Heart left ventricle (tissue), 16 donors: ENCODE results near the gene FNDC3B. TPM values are rescaled to one million over a fixed set of nuclear protein-coding genes. Genes with fewer than 3 reads are reported as not detected.

ENCODE experiments used
- ATAC-seq, 4 donors: fragments of 200-7000 bp; cut with Tn5 transposase; one replicate each; pipeline ENCODE4 v1.9.1; 2020 to 2022; ENCODE audit warnings: moderate library complexity in 4 of 4, mild to moderate bottlenecking in 3 of 4, moderate number of reproducible peaks in 1 of 4
- DNase-seq, 5 donors: peaks; one replicate each; pipeline ENCODE4 v3.0.0-alpha.2; 2020
- H3K27ac ChIP-seq, 12 donors: fragments of 200-600 bp; sonication (generic) in 4 of 12; one replicate each; pipeline versions ENCODE4 v1.5.0 to v1.8.0; 2016 to 2022; ENCODE audit warnings: mild to moderate bottlenecking in 2 of 12
- H3K27me3 ChIP-seq, 9 donors: fragments of 200-600 bp; sonication (generic) in 2 of 9; one replicate each; pipeline versions ENCODE4 v1.5.1 to v1.8.0; 2016 to 2022; ENCODE audit warnings: mild to moderate bottlenecking in 3 of 9
- H3K36me3 ChIP-seq, 9 donors: fragments of 200-600 bp; sonication (generic) in 2 of 9; one replicate each; pipeline versions ENCODE4 v1.5.0 to v1.8.0; 2018 to 2022; ENCODE audit warnings: mild to moderate bottlenecking in 2 of 9
- H3K4me1 ChIP-seq, 12 donors: fragments of 200-600 bp; sonication (generic) in 4 of 12; one replicate each; pipeline versions ENCODE4 v1.5.0 to v1.8.0; 2016 to 2022; ENCODE audit warnings: mild to moderate bottlenecking in 3 of 12
- H3K4me3 ChIP-seq, 12 donors: fragments of 200-600 bp; sonication (generic) in 4 of 12; one replicate each; pipeline versions ENCODE4 v1.5.0 to v1.8.0; 2017 to 2022; ENCODE audit warnings: mild to moderate bottlenecking in 9 of 12, moderate library complexity in 4 of 12
- H3K9me3 ChIP-seq, 12 donors: fragments of 200-600 bp; sonication (generic) in 4 of 12; one replicate each; pipeline versions ENCODE4 v1.5.0 to v1.8.0; 2016 to 2022; ENCODE audit warnings: mild to moderate bottlenecking in 1 of 12
- CTCF ChIP-seq, 12 donors: fragments of 200-600 bp; sonication (generic) in 4 of 12; IDR thresholded peaks; one replicate each; pipeline versions ENCODE4 v1.5.0 to v1.8.0; 2018 to 2022; ENCODE audit warnings: antibody characterized with exemption in 12 of 12, mild to moderate bottlenecking in 5 of 12
- POLR2A ChIP-seq, 2 donors: fragments of 450-650 bp; IDR thresholded peaks; one replicate each; pipeline ENCODE4 v1.6.1; 2017; ENCODE audit warnings: antibody characterized with exemption in 2 of 2, mild to moderate bottlenecking in 2 of 2, moderate library complexity in 2 of 2
- WGBS, 4 donors: extraction: QIAGEN DNeasy Blood & Tissue Kit in 2 of 4; methylation state at CpG; one replicate each; pipeline versions ENCODE4 v1.1.5 to v1.1.7; 2013 to 2018; 5-methylcytosine and 5-hydroxymethylcytosine counted together
- intact Hi-C, 10 donors: fragments of 100-400 bp; cut with DNase I; formaldehyde crosslinking; loops; one replicate each; pipeline versions ENCODE4 v1.11.1 to v1.14.2; 2022
- polyA plus RNA-seq, 2 donors: library from polyadenylated mRNA; stranded (reverse); fragments of 200-250 nt; gene quantifications; one replicate each; pipeline ENCODE4 v1.2.3, GENCODE V29; 2013
- total RNA-seq, 9 donors: library from RNA; depleted of rRNA in 2 of 9; stranded (reverse); fragments of >200 nt in 2 of 9; fragmentation: NEBNext Ultra II Directional in 3 of 9; extraction: Animal tissue kit (Norgen Biotek cat#: 25700) in 3 of 9; gene quantifications; one replicate each; pipeline versions ENCODE4 v1.1.0 to v1.2.4, GENCODE V29; 2016 to 2023
- donor health status: ischemic (EF 13 %, LVEDD 7.1; RV severe dilation, severe dysfunction).
- donor health status: healthy with polysubstance abuse.
- donor health status: DM: no; HTN: yes; CAD: no.
- donor health status: DM: no; HTN: no; CAD: no.
- donor health status: ischemic (EF 25% LVEDD 6.9; RV normal size, moderate dysfunction).
- donor health status: ischemic (EF 25% LVEDD 5.7; RV mildly dilated, moderate dysfunction).
- donor health status: healthy.
- donor health status: DM: yes; HTN: yes; CAD: no.
- donor health status: ischemic (EF 35%, LVEDD 5.7; RV mildly dilated, moderate dysfunction).
- donor health status: nonischemic (EF 11% LVEDD 7.7; RV severe dilation, severe dysfunction).
- donor health status: DM: yes; HTN: yes; CAD: no.
- donor health status: PGD.
- donor health status: ischemic (EF 29% LVEDD 5.4; RV normal size, mild dysfunction).
- donor health status: nonischemic (EF 23%, LVEDD 6.1; RV moderate dilation, normal function).

Gene FNDC3B
- total and polyA plus RNA-seq, 11 donors: 9.4 to 113 (median 68.2) TPM

GRCh38 chr3:172052405-172052804, 13.0 kb downstream of the FNDC3B start:
- H3K4me1 ChIP-seq: peaks cover 16 to 61% (median 47%) of the 10 kb centered on the region in 12 donors
- ATAC-seq (no peak), DNase-seq (no peak)
- H3K27ac ChIP-seq: peak overlapping the region in 1 of 12 donors; percentile 40
- no peaks in the 10 kb centered on the region for H3K27me3 ChIP-seq
- H3K36me3 ChIP-seq: peaks cover 0 to 44% (median 23%) of the 10 kb centered on the region in 9 donors
- intact Hi-C loops: no loop called here
- TF ChIP-seq CTCF (IDR thresholded peaks at IDR 0.05): no peak
- TF ChIP-seq POLR2A (IDR thresholded peaks at IDR 0.05): no peak
- no peak overlapping the region for H3K4me3 ChIP-seq
- H3K9me3 ChIP-seq: no peaks in the 10 kb centered on the region
- WGBS, 4 donors: 74 to 94% (median 87%) methylated on average over 2 of the region's 2 CpGs

GRCh38 chr3:172054115-172054764, 14.9 kb downstream of the FNDC3B start:
- peak in 3 of 4 donors; percentile 59 to 65 (median 64) for ATAC-seq
- DNase-seq: no peak
- Histone ChIP-seq H3K4me1 (peaks cover 16 to 77% (median 58%) of the 10 kb centered on the region in 12 donors), H3K27me3 (no peaks in the 10 kb centered on the region), H3K4me3 (no peak overlapping the region), H3K27ac (peak overlapping the region in 8 of 12 donors; percentile 4 to 54 (median 16)), H3K9me3 (no peaks in the 10 kb centered on the region), H3K36me3 (peaks cover 0 to 44% (median 23%) of the 10 kb centered on the region in 9 donors)
- 52 to 60% (median 59%) methylated on average over 6 of the region's 6 CpGs for WGBS, 4 donors
- intact Hi-C loops: no loop called here
- TF ChIP-seq POLR2A (IDR thresholded peaks at IDR 0.05): no peak
- no peak for TF ChIP-seq CTCF (IDR thresholded peaks at IDR 0.05)

- no peaks in the 10 kb centered on the region for H3K27me3 ChIP-seq
- whole genome bisulfite sequencing, 4 donors: 55 to 67% (median 61%) methylated on average over 3 of the region's 3 CpGs
- intact Hi-C loops: no loop called here
- peaks cover 0 to 24% (median 8%) of the 10 kb centered on the region in 9 donors for H3K36me3 ChIP-seq
- TF ChIP-seq CTCF (IDR thresholded peaks at IDR 0.05): no peak
- TF ChIP-seq POLR2A (IDR thresholded peaks at IDR 0.05): no peak
- H3K4me1 ChIP-seq: peaks cover 16 to 91% (median 70%) of the 10 kb centered on the region in 12 donors
- ATAC-seq (no peak), DNase-seq (no peak)
- no peaks in the 10 kb centered on the region for H3K9me3 ChIP-seq
- H3K4me3 ChIP-seq: no peak overlapping the region
- peak overlapping the region in 6 of 12 donors; percentile 4 to 44 (median 18) for H3K27ac ChIP-seq
These were observed 17.0 kb downstream of the FNDC3B start for GRCh38 chr3:172056416-172056815.

- Histone ChIP-seq H3K4me1 (peaks cover 16 to 96% (median 76%) of the 10 kb centered on the region in 12 donors), H3K9me3 (no peaks in the 10 kb centered on the region), H3K36me3 (peaks cover 0 to 18% (median 7%) of the 10 kb centered on the region in 9 donors), H3K4me3 (no peak overlapping the region), H3K27me3 (no peaks in the 10 kb centered on the region), H3K27ac (peak overlapping the region in 4 of 12 donors; percentile 4 to 38 (median 10))
- DNase-seq (no peak), ATAC-seq (no peak)
- 56 to 69% (median 61%) methylated on average over 3 of the region's 3 CpGs for WGBS, 4 donors
- intact Hi-C loops: no loop called here
- TF ChIP-seq POLR2A (IDR thresholded peaks at IDR 0.05): no peak
These were observed 17.7 kb downstream of the FNDC3B start for GRCh38 chr3:172057059-172057458.
